Right lung (tissue), 5 donors: Measurements from ENCODE around the gene SLF2. TPM values are rescaled to one million over a fixed set of nuclear protein-coding genes. Genes with fewer than 3 reads are reported as not detected.

Experiments
- DNase-seq, 2 donors: peaks; one replicate each; pipeline ENCODE4 v3.0.0-alpha.2; 2013
- polyA plus RNA-seq, 5 donors: library from polyadenylated mRNA; unstranded; fragments of 120-200 nt; gene quantifications; one replicate each; pipeline versions ENCODE4 v1.2.1 to v1.2.3, GENCODE V29; 2013; ENCODE audit warnings: inconsistent platforms in 1 of 5, low replicate concordance in 1 of 5; ENCODE audit not compliant: insufficient read length in 5 of 5, insufficient read depth in 1 of 5

SLF2 gene
- polyA plus RNA-seq, 5 donors: 47.4 to 70.5 (median 57.0) TPM

GRCh38 chr10:100896876-100897461 is 15.8 kb upstream of the SLF2 start:
- no peak for DNase-seq

- DNase-seq: no peak
Measured at GRCh38 chr10:100897976-100898375, 14.8 kb upstream of the SLF2 start.

GRCh38 chr10:100899171-100899570 is 13.6 kb upstream of the SLF2 start:
- DNase-seq: no peak

DNA sequence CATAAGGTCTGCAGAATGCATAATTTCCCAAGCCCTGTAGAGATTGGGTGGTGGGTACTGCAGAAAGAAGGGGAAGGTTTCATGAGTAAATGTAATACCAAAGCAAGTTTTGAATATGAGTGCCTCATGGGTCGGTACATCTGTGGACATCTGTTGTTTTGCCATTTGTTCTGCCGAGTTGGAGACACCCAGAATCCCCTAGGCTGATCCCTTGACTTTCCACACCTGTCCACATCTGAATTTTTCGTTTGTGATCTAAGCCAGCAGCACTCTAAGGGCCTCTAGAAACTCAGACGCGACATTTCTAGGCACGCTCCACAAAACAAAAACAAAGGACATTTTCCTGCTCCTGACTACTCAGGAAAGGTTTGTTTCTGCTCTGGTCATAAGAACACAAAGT is 11.7 kb upstream of the SLF2 start:
- DNase-seq: no peak

- DNase-seq: no peak
Measured at GRCh38 chr10:100902622-100903021, 10.1 kb upstream of the SLF2 start.

- no peak for DNase-seq
Measured at GRCh38 chr10:100904917-100905316, 7.8 kb upstream of the SLF2 start.

GRCh38 chr10:100907175-100907574 is 5.6 kb upstream of the SLF2 start:
- no peak for DNase-seq

GRCh38 chr10:100907773-100908363 is 4.9 kb upstream of the SLF2 start:
- no peak for DNase-seq

GRCh38 chr10:100908378-100908777 is 4.4 kb upstream of the SLF2 start:
- DNase-seq: no peak

- peak in 1 of 2 donors; percentile 33 for DNase-seq
Measured at GRCh38 chr10:100909501-100910263, 3.1 kb upstream of the SLF2 start.

- DNase-seq: no peak
Measured at GRCh38 chr10:100911472-100911871, 1.3 kb upstream of the SLF2 start.

- DNase-seq: no peak
Measured at GRCh38 chr10:100912013-100912604, 654 bp upstream of the SLF2 start.

DNA sequence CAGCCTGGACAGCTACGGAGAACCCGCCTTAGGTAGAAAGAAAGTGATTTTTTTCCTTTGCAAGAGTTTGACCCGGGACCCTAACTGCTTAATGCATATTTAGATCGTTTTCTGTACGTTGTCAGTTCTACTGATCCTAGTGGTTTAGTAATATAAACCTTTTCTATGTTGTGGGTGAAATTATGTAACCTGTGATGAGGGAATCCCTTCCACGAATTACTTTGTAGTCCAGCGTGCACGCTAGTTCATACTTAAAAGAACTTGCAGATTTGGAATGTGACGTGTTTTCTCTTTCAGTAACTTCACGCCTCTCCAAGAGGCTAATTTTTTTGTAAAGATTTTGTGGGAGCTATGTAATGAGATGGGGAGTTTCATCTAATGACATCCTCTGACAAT is 705 bp downstream of the SLF2 start:
- DNase-seq: no peak

GRCh38 chr10:100917071-100917470 is 4.3 kb downstream of the SLF2 start:
- DNase-seq: no peak

DNA sequence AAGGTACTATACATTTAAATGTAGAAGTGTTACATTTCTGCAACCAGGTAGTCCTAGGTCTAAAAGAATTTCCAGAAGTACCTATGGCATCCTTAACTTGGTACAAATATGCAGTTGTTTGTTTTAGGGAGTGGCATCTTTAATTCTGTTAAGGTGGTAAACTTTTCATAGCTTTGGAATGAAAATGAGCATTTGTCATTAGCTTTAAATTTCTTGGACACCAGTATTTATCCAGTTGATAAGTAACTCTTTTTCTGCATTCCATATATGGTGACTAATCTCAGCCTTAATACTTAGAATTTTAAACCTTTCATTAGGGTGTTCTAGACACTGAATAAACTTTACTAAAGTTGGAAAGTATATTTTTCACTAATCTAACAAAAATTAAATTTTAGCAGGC is 10.8 kb downstream of the SLF2 start:
- DNase-seq: no peak

DNA sequence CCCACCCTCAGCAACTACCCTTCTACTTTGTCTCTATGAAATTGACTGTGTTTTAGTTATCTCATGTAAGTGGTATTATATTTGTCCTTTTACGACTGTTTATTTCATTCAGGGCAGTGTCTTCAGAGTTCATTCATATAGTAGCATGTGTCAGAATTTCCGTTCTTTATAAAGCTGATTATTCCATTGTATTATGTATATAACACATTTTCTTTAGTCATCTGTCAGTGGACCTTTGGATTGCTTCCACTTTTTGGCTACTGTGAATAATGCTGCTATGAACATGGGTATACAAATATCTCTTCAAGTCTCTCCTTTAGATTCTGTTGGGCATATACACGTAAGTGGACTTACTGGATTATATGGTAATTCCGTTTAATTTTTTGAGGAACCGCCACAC is 14.5 kb downstream of the SLF2 start:
- no peak for DNase-seq

GRCh38 chr10:100928039-100928438 is 15.3 kb downstream of the SLF2 start:
- no peak for DNase-seq

DNA sequence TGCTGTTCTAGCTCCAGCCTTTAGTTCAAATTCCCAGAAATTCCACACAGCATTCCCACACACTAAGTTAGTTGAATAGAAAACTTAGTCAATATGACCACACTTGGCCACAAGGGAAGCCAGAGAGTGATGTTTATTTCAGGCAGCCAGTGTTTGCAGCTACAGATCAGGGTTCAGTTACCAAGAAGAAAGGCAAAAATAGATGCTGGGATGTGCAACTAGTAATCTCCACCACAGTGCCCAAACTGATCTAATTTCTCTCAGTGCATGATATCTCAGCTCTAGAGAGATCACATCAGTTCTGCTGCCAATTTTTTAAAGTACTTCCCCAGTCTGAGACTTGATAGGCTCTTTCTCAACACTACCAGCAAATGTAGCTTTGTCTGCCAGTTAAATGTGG is 17.6 kb downstream of the SLF2 start:
- DNase-seq: no peak

- no peak for DNase-seq
Measured at GRCh38 chr10:100934084-100934659, 21.4 kb downstream of the SLF2 start.

GRCh38 chr10:100939763-100940344 is 27.1 kb downstream of the SLF2 start:
- no peak for DNase-seq

DNA sequence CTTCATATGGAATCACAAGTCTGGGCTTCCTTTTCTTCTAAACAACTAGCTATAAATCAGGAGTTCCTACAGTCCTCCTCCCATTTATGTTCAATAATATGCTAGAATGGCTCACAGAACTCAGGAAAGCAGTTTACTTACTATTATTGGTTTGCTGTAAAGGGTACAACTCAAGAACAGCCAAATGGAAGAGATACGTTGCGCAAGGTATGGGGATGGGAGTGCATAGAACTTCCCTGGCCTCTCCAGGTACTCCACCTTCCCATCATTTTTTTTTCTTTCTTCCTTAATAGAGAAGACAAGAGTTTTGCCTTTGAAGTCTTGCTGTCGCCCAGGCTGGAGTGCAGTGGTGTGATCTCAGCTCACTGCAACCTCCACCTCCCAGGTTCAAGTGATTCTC is 29.5 kb downstream of the SLF2 start:
- DNase-seq: no peak

- no peak for DNase-seq
Measured at GRCh38 chr10:100943508-100943907, 30.7 kb downstream of the SLF2 start.
